KG1 (cell line): ENCODE results near the gene DBH.

Experiments
- DNase-seq: peaks from one replicate; lab custom pipeline; 2025; lab: John Stamatoyannopoulos, UW

DBH gene

GRCh38 chr9:133701981-133702797 is 66.0 kb downstream of the DBH start:
- DNase-seq: no peak

DNA sequence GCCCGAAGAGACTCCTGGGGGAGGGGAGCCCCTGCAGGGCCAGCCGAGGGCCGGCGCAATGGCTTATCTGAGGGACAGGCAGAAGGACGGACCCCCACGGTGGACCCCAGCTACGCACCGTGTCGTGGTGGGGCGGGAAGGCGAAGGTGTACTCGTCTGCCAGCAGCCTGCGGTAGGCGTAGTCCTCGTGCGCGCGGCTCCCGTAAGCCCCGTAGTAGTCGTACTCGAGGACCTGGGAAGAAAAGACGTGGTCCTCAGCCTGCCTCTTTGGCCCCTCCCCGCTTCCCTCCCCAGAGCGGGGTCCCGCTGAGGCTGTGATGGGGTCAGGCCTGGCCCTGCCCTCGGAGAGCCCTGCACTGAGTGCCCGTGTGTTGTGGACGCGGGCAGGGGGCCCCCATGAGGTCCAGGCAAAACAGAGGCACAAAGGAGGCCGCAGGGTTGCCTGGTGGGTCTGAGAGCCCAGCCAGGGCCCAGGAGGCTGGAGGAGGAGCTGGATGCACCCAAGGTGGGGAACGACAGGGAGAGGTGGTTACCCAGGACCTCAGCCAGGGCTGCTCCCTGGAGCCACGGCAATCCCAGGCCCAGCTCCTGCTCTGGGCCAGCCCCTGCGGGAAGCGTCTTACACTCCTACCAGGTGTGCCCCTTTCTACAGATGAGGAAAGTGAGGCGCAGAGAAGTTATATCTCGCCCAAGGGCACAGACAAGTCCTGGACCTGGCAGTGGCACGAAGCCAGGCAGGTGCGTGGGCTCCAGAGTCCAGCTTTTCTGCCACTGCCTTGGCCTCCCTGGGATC is 66.8 kb downstream of the DBH start:
- no peak for DNase-seq

- DNase-seq: no peak
Measured at GRCh38 chr9:133703591-133704399, 67.6 kb downstream of the DBH start.

GRCh38 chr9:133704711-133705181 is 68.6 kb downstream of the DBH start:
- DNase-seq: no peak

DNA sequence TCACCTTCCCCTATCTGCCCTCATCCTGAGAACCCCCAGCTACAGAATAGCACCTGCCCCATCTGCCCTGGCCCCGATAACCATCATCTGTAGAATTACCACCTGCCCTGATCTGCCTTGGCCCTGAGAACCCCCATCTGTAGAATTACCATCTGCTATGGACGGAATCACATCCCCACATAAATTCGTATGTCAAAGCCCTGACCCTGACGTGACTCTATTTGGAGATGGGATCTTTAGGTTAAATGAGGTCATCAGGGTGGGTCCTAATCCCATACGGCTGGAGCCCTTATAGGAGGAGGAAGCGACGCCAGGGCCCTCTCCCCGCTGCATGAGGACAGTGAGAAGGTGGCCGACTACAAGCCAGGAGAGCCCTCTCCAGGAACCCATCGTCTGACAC is 69.4 kb downstream of the DBH start:
- no peak for DNase-seq

DNA sequence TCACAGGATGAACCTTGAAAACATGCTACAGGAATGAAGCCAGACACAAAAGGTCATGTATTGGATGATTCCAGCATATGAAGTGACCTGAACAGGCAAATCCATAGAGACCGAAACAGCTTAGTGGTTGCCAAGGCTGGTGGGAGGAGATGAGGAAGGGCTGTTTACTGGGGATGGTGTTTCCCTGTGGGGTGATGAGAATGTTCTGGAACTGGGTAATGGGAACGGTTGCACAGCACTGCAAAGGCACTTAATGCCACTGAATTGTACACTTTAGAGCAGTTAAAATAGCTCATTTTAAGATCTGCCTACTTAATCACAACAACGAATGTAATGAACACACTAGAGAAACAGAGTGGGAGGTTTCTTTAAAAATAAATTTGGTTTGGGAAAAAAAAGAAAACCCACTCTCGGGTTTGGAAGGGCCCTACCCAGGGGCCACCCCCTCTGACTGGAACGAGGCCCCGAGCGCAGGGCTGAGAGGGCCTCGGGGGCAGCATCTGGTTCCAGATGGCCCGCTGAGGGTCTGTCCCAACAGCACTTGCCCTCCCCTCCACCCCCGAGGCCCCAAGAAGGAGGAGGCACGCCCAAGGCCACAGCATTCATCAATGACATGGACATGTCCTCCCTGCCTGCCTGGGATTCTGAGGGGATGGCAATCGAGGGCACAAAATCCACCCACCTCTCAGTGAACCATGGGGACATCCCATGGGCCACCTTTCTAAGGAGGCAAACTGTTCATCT is 70.3 kb downstream of the DBH start:
- DNase-seq: no peak

GRCh38 chr9:133707065-133707762 is 71.1 kb downstream of the DBH start:
- no peak for DNase-seq

GRCh38 chr9:133707763-133708245 is 71.6 kb downstream of the DBH start:
- no peak for DNase-seq

DNA sequence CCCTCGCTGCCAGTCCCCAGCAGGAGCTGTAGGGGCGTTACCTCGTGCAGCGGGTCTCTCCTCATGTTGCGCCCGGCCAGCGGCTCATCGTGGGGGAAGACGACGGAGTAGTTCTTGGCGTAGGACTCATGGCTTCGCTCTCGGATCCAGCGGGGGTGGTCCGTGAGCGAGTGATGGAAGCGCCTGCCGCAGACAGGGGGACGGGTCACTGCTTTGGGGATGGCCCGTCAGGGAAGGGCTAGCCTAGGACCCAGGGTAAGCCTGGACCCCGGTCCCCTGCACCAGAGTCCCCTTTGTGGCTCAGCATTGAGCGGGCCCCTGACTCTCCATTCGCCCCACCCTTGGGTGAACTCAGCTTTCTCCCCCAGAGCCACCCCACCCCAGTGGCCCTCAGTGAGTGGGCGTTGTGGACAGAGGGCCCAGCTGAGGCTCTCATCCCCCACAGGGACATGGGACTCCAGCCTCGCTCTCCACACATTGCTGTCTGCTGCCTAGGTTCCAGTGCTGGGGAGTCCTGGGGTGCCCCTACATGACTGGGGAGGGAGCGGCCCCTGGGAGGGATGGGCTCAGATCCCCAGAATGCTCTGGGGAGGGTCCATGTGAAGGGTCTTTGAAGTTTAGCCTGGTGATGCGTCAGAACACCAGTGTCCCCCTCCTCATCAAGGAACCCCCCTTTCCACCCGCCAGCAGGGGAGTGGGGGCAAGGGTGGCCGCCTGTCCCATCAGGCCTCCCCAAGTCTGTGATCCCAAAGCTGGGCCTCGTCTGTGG is 72.3 kb downstream of the DBH start:
- DNase-seq: no peak
